IPS-15b (cell line): ENCODE measurements around the gene ARHGEF12.

ENCODE experiments used
- H3K27me3 ChIP-seq: one replicate; pipeline ENCODE4 v1.6.1; 2013; ENCODE audit warnings: low read length; ENCODE audit not compliant: control insufficient read depth, insufficient read depth
- H3K36me3 ChIP-seq: one replicate; pipeline ENCODE4 v1.6.1; 2013; ENCODE audit warnings: low read length; ENCODE audit not compliant: control insufficient read depth, insufficient read depth
- H3K4me1 ChIP-seq: one replicate; pipeline ENCODE4 v1.6.1; 2013; ENCODE audit warnings: mild to moderate bottlenecking, low read length; ENCODE audit not compliant: control insufficient read depth, insufficient read depth
- H3K4me3 ChIP-seq: one replicate; pipeline ENCODE4 v1.5.1; 2013; ENCODE audit warnings: low read depth, low read length
- H3K9ac ChIP-seq: one replicate; pipeline ENCODE4 v1.6.1; 2013; ENCODE audit warnings: low read depth, mild to moderate bottlenecking, low read length
- H3K9me3 ChIP-seq: one replicate; pipeline ENCODE4 v1.6.1; 2013; ENCODE audit warnings: mild to moderate bottlenecking, low read length; ENCODE audit not compliant: control insufficient read depth, insufficient read depth

ARHGEF12 gene

GRCh38 chr11:120511820-120512738, 175.9 kb downstream of the ARHGEF12 start:
- Histone ChIP-seq H3K4me1 (peaks cover 2% of the 10 kb centered on the region), H3K27me3 (peaks cover 27% of the 10 kb centered on the region), H3K9me3 (no peaks in the 10 kb centered on the region), H3K4me3 (peak overlapping the region; percentile 58), H3K9ac (no peak overlapping the region), H3K36me3 (no peaks in the 10 kb centered on the region)

GRCh38 chr11:120512739-120513435, 176.7 kb downstream of the ARHGEF12 start:
- Histone ChIP-seq H3K4me1 (peaks cover 2% of the 10 kb centered on the region), H3K27me3 (peaks cover 27% of the 10 kb centered on the region), H3K9me3 (no peaks in the 10 kb centered on the region), H3K4me3 (peak overlapping the region; percentile 58), H3K9ac (no peak overlapping the region), H3K36me3 (no peaks in the 10 kb centered on the region)

GRCh38 chr11:120513436-120514315, 177.5 kb downstream of the ARHGEF12 start:
- no peak overlapping the region for H3K4me3 ChIP-seq
- peaks cover 27% of the 10 kb centered on the region for H3K27me3 ChIP-seq
- H3K4me1 ChIP-seq: peaks cover 2% of the 10 kb centered on the region
- no peak overlapping the region for H3K9ac ChIP-seq
- H3K36me3 ChIP-seq: no peaks in the 10 kb centered on the region
- no peaks in the 10 kb centered on the region for H3K9me3 ChIP-seq

GRCh38 chr11:120514541-120515121, 178.4 kb downstream of the ARHGEF12 start:
- no peaks in the 10 kb centered on the region for H3K36me3 ChIP-seq
- H3K9ac ChIP-seq: no peak overlapping the region
- peaks cover 2% of the 10 kb centered on the region for H3K4me1 ChIP-seq
- H3K27me3 ChIP-seq: peaks cover 27% of the 10 kb centered on the region
- no peaks in the 10 kb centered on the region for H3K9me3 ChIP-seq
- H3K4me3 ChIP-seq: no peak overlapping the region

GRCh38 chr11:120515186-120515723, 179.0 kb downstream of the ARHGEF12 start:
- Histone ChIP-seq H3K4me3 (no peak overlapping the region), H3K9ac (no peak overlapping the region), H3K9me3 (no peaks in the 10 kb centered on the region), H3K27me3 (peaks cover 23% of the 10 kb centered on the region), H3K4me1 (peaks cover 2% of the 10 kb centered on the region), H3K36me3 (no peaks in the 10 kb centered on the region)

- H3K36me3 ChIP-seq: no peaks in the 10 kb centered on the region
- H3K27me3 ChIP-seq: peaks cover 19% of the 10 kb centered on the region
- no peak overlapping the region for H3K9ac ChIP-seq
- no peak overlapping the region for H3K4me3 ChIP-seq
- H3K9me3 ChIP-seq: no peaks in the 10 kb centered on the region
- H3K4me1 ChIP-seq: no peaks in the 10 kb centered on the region
These were observed 180.5 kb downstream of the ARHGEF12 start for GRCh38 chr11:120516461-120517389.

- no peaks in the 10 kb centered on the region for H3K9me3 ChIP-seq
- no peak overlapping the region for H3K4me3 ChIP-seq
- no peaks in the 10 kb centered on the region for H3K36me3 ChIP-seq
- H3K4me1 ChIP-seq: no peaks in the 10 kb centered on the region
- peaks cover 19% of the 10 kb centered on the region for H3K27me3 ChIP-seq
- H3K9ac ChIP-seq: no peak overlapping the region
These were observed 181.2 kb downstream of the ARHGEF12 start for GRCh38 chr11:120517390-120517761.

GRCh38 chr11:120517801-120518291, 181.6 kb downstream of the ARHGEF12 start:
- Histone ChIP-seq H3K4me3 (no peak overlapping the region), H3K4me1 (no peaks in the 10 kb centered on the region), H3K9ac (no peak overlapping the region), H3K9me3 (no peaks in the 10 kb centered on the region), H3K36me3 (no peaks in the 10 kb centered on the region), H3K27me3 (peaks cover 16% of the 10 kb centered on the region)

GRCh38 chr11:120518356-120518755, 182.1 kb downstream of the ARHGEF12 start:
- Histone ChIP-seq H3K9me3 (no peaks in the 10 kb centered on the region), H3K27me3 (peaks cover 13% of the 10 kb centered on the region), H3K9ac (no peak overlapping the region), H3K36me3 (no peaks in the 10 kb centered on the region), H3K4me1 (no peaks in the 10 kb centered on the region), H3K4me3 (no peak overlapping the region)

- Histone ChIP-seq H3K4me3 (no peak overlapping the region), H3K27me3 (peaks cover 7% of the 10 kb centered on the region), H3K9me3 (no peaks in the 10 kb centered on the region), H3K4me1 (no peaks in the 10 kb centered on the region), H3K36me3 (no peaks in the 10 kb centered on the region), H3K9ac (no peak overlapping the region)
These were observed 183.3 kb downstream of the ARHGEF12 start for GRCh38 chr11:120519474-120519873.
